ENCODE data around the gene CREB3L2. TPM values are rescaled to one million over a fixed set of nuclear protein-coding genes. Genes with fewer than 3 reads are reported as not detected.

CREB3L2 gene
- total and polyA plus RNA-seq, 10 of the 15 experiments (the other 5 are each of a cell fraction or from before 2014, with no cell fraction given) = 6.4 to 67.1 (median 26.2) TPM

DNA sequence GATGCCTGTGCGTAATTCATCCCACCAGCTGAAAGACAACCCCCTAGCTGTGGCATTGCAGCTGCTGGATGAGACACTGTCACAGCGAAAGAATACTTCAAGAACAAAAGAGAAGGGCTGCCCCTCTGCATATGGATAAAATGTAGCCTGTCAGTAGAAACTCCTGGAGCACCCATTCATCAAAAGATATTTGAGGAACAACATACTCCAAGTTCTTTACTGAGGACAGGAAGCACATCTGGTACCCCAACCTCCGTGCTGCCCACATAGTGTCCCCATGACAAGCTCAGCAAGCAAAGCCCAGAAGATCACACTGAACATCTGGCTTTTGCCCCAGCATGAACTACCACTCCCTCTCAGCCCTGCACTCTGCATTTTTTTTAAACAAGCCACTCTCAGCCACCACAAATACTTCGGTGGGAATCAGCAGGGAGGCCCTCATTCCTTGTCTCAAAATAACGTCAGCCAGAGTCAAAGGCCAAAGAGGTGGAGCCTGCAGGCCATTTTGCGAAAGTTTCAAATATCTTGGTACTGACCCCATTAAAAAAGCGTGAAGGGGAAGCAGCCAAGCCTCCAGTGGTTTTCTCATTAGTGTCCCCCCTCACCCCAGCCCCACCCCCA is 1.7 kb downstream of the CREB3L2 start (continued):
- TF ChIP-seq ZSCAN29 (IDR thresholded peaks at IDR 0.05) = no peak
- TF ChIP-seq HDAC2 (IDR thresholded peaks at IDR 0.05) = no peak
- no peak for TF ChIP-seq MXI1 (IDR thresholded peaks at IDR 0.05; ENCODE audit: low read depth, low read length)
- TF ChIP-seq NFXL1 (IDR thresholded peaks at IDR 0.05; ENCODE audit: borderline replicate concordance) = no peak
- no peak for TF ChIP-seq NKRF (conservative IDR thresholded peaks at IDR 0.05)
- no peak for TF ChIP-seq SREBF2 (IDR thresholded peaks at IDR 0.05; ENCODE audit: low read length)
- TF ChIP-seq CBFB (IDR thresholded peaks at IDR 0.05; ENCODE audit: low read depth) = no peak
- no peak for TF ChIP-seq ZNF622 (IDR thresholded peaks at IDR 0.05)
- no peak for TF ChIP-seq STAT1 (conservative IDR thresholded peaks at IDR 0.05)
- no peak for TF ChIP-seq EZH2 (IDR thresholded peaks at IDR 0.05; ENCODE audit: borderline replicate concordance, control insufficient read depth, low read depth, low read length)
- TF ChIP-seq PML (IDR thresholded peaks at IDR 0.05; ENCODE audit: low read length) = no peak
- TF ChIP-seq, protein P1, sequence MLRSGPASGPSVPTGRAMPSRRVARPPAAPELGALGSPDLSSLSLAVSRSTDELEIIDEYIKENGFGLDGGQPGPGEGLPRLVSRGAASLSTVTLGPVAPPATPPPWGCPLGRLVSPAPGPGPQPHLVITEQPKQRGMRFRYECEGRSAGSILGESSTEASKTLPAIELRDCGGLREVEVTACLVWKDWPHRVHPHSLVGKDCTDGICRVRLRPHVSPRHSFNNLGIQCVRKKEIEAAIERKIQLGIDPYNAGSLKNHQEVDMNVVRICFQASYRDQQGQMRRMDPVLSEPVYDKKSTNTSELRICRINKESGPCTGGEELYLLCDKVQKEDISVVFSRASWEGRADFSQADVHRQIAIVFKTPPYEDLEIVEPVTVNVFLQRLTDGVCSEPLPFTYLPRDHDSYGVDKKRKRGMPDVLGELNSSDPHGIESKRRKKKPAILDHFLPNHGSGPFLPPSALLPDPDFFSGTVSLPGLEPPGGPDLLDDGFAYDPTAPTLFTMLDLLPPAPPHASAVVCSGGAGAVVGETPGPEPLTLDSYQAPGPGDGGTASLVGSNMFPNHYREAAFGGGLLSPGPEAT (IDR thresholded peaks at IDR 0.05; ENCODE audit: low read depth) = peak; percentile 19; the same call in 1 of the 2 replicates
- peak; percentile 40; the same call in 1 of the 2 replicates for TF ChIP-seq POLR2A (IDR thresholded peaks at IDR 0.05; ENCODE audit: low read depth, low read length)
- no peak for TF ChIP-seq ZNF384 (IDR thresholded peaks at IDR 0.05; ENCODE audit: borderline replicate concordance, low read depth, low read length)
- TF ChIP-seq CTCF (IDR thresholded peaks at IDR 0.05 in 2 of 3, conservative IDR thresholded peaks at IDR 0.05 in 1 of 3; ENCODE audit: control insufficient read depth in 2 of 3, extremely low read depth in 1 of 3, insufficient read depth in 1 of 3, low read depth in 3 of 3, low read length in 3 of 3) = no peak
- no peak for TF ChIP-seq FOXK2 (IDR thresholded peaks at IDR 0.05)
- TF ChIP-seq CUX1 (IDR thresholded peaks at IDR 0.05; ENCODE audit: insufficient replicate concordance, low read depth, low read length) = no peak
- TF ChIP-seq SP1 (IDR thresholded peaks at IDR 0.05; ENCODE audit: low read depth, low read length) = no peak
- no peak for TF ChIP-seq MYB (IDR thresholded peaks at IDR 0.05; ENCODE audit: borderline replicate concordance, low read depth, low read length)
- TF ChIP-seq CHD2 (IDR thresholded peaks at IDR 0.05; ENCODE audit: borderline replicate concordance, low read depth, low read length) = no peak
- no peak for TF ChIP-seq SMC3 (IDR thresholded peaks at IDR 0.05; ENCODE audit: borderline replicate concordance, low read length)
- TF ChIP-seq GATAD2B (conservative IDR thresholded peaks at IDR 0.05; ENCODE audit: low read depth) = no peak

Data from GM12878 (cell line).